Measurements from ENCODE around the gene GDF3. TPM values are rescaled to one million over a fixed set of nuclear protein-coding genes. Genes with fewer than 3 reads are reported as not detected.

Gene GDF3
- total RNA-seq, 4 donors from 2014 or later = not detected

GRCh38 chr12:7719946-7720730 lies 24.6 kb upstream of the GDF3 start:
- TF ChIP-seq, protein P1, sequence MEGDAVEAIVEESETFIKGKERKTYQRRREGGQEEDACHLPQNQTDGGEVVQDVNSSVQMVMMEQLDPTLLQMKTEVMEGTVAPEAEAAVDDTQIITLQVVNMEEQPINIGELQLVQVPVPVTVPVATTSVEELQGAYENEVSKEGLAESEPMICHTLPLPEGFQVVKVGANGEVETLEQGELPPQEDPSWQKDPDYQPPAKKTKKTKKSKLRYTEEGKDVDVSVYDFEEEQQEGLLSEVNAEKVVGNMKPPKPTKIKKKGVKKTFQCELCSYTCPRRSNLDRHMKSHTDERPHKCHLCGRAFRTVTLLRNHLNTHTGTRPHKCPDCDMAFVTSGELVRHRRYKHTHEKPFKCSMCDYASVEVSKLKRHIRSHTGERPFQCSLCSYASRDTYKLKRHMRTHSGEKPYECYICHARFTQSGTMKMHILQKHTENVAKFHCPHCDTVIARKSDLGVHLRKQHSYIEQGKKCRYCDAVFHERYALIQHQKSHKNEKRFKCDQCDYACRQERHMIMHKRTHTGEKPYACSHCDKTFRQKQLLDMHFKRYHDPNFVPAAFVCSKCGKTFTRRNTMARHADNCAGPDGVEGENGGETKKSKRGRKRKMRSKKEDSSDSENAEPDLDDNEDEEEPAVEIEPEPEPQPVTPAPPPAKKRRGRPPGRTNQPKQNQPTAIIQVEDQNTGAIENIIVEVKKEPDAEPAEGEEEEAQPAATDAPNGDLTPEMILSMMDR (IDR thresholded peaks at IDR 0.05) = no peak
- no peak for TF ChIP-seq POLR2A (IDR thresholded peaks at IDR 0.05)
- Histone ChIP-seq H3K27ac (no peak overlapping the region), H3K9me3 (no peaks in the 10 kb centered on the region), H3K27me3 (no peaks in the 10 kb centered on the region), H3K4me1 (no peaks in the 10 kb centered on the region), H3K36me3 (no peaks in the 10 kb centered on the region), H3K4me3 (no peak overlapping the region)
- 73% methylated on average over 15 of the region's 15 CpGs for WGBS
- no peak for DNase-seq (ENCODE audit: low spot score in 2 of 2)

DNA sequence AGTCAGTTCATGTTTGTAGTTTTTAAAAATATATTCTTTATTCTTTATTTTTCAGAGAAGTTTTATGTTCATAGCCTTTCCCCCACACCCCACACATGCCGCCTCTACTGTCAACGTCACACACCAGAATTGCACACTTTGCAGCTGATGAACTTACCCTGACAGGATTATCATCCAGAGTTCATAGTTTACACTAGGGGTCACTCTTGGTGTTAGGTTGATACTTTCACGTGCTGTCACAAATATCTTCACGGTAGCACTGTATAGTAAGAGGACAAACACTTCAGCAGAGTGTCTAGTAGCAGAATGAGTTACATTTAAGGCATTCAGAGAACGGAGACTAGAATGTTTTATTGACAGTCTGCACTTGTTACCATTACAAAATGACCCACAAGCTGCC lies 20.8 kb upstream of the GDF3 start:
- H3K4me1 ChIP-seq = no peaks in the 10 kb centered on the region
- 10% methylated on average over 5 of the region's 5 CpGs for WGBS
- TF ChIP-seq POLR2AphosphoS5 (IDR thresholded peaks at IDR 0.05) (no peak), EP300 (IDR thresholded peaks at IDR 0.05) (no peak), POLR2A (IDR thresholded peaks at IDR 0.05) (no peak)
- TF ChIP-seq, protein P1 (IDR thresholded peaks at IDR 0.05) = no peak
- no peaks in the 10 kb centered on the region for H3K27me3 ChIP-seq
- H3K9me3 ChIP-seq = no peaks in the 10 kb centered on the region
- H3K36me3 ChIP-seq = no peaks in the 10 kb centered on the region
- DNase-seq (ENCODE audit: low spot score in 2 of 2) = no peak
- H3K4me3 ChIP-seq = no peak overlapping the region
- no peak overlapping the region for H3K27ac ChIP-seq

- Histone ChIP-seq H3K27me3 (no peaks in the 10 kb centered on the region), H3K9me3 (no peaks in the 10 kb centered on the region), H3K36me3 (no peaks in the 10 kb centered on the region), H3K4me1 (no peaks in the 10 kb centered on the region), H3K27ac (no peak overlapping the region), H3K4me3 (no peak overlapping the region)
- no peak for DNase-seq (ENCODE audit: low spot score in 2 of 2)
- TF ChIP-seq POLR2AphosphoS5 (IDR thresholded peaks at IDR 0.05) = no peak
- TF ChIP-seq, protein P1 (IDR thresholded peaks at IDR 0.05) = no peak
- no peak for TF ChIP-seq EP300 (IDR thresholded peaks at IDR 0.05)
- no peak for TF ChIP-seq POLR2A (IDR thresholded peaks at IDR 0.05)
- 91% methylated on average over 27 of the region's 28 CpGs for WGBS
These were observed 17.4 kb upstream of the GDF3 start for GRCh38 chr12:7712841-7713442.

- H3K36me3 ChIP-seq = no peaks in the 10 kb centered on the region
- DNase-seq (ENCODE audit: low spot score in 2 of 2) = no peak
- no peak within 1 kb of the TSS for H3K27ac ChIP-seq
- TF ChIP-seq, protein P1 (IDR thresholded peaks at IDR 0.05) = no peak
- TF ChIP-seq POLR2A (IDR thresholded peaks at IDR 0.05) = no peak
- TF ChIP-seq POLR2AphosphoS5 (IDR thresholded peaks at IDR 0.05) = no peak
- no peak for TF ChIP-seq EP300 (IDR thresholded peaks at IDR 0.05)
- H3K4me1 ChIP-seq = no peaks in the 10 kb centered on the region
- WGBS = 65% methylated on average over 7 of the region's 7 CpGs
- H3K9me3 ChIP-seq = no peaks in the 10 kb centered on the region
- no peaks in the 10 kb centered on the region for H3K27me3 ChIP-seq
- no peak within 1 kb of the TSS for H3K4me3 ChIP-seq
These were observed 15.6 kb upstream of the GDF3 start, which contains the start of gene DPPA3 for GRCh38 chr12:7711133-7711532. Gene DPPA3, plus strand, starts transcription at chr12:7711433. Its CDS starts 138 bp downstream, at chr12:7711571.

DNA sequence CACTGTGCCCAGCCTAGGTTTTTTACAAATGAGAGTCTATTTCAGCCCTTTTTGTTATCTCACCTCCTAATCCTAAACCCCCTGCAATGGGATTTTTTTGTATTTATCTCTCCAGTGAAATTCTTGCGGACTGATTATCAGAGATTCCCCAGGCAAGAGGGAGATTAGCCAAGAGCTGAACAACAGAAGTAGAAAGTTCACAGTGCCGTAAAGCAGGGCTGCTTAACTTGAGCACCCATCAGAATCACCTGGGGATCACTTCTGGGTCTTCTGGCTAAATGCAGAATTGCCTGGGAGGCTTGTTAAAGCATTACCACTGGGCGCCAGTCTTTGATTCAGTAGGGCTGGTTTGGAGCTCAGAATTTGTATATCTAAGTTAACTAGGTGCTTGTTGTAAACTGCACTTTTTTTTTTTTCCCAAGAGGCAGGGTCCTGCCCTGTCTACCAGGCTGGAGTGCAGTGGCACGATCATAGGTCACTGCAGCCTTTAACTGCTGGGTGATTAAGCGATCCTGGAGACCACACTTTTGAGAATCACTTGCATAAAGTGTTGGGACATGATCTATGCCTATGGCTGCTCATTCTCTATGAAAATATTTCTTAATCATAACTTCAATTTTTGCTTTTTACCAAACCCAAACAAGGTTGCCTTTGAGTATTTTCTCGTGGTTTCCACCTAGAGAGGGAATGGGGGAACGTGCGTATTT lies 14.5 kb upstream of the GDF3 start:
- Histone ChIP-seq H3K27ac (no peak overlapping the region), H3K4me1 (no peaks in the 10 kb centered on the region), H3K27me3 (no peaks in the 10 kb centered on the region), H3K9me3 (no peaks in the 10 kb centered on the region), H3K36me3 (no peaks in the 10 kb centered on the region), H3K4me3 (no peak overlapping the region)
- WGBS = 62% methylated on average over 8 of the region's 8 CpGs
- no peak for DNase-seq (ENCODE audit: low spot score in 2 of 2)
- TF ChIP-seq POLR2A (IDR thresholded peaks at IDR 0.05) = no peak
- TF ChIP-seq POLR2AphosphoS5 (IDR thresholded peaks at IDR 0.05) = no peak
- TF ChIP-seq EP300 (IDR thresholded peaks at IDR 0.05) = no peak
- TF ChIP-seq, protein P1 (IDR thresholded peaks at IDR 0.05) = no peak
